ENCODE measurements around the gene GPR161. TPM values are rescaled to one million over a fixed set of nuclear protein-coding genes. Genes with fewer than 3 reads are reported as not detected.

Gene GPR161
- total and polyA plus RNA-seq, 9 of the 15 experiments (the other 6 are each of a cell fraction or from before 2014, with no cell fraction given) = 0.15 to 2.4 (median 0.76) TPM

DNA sequence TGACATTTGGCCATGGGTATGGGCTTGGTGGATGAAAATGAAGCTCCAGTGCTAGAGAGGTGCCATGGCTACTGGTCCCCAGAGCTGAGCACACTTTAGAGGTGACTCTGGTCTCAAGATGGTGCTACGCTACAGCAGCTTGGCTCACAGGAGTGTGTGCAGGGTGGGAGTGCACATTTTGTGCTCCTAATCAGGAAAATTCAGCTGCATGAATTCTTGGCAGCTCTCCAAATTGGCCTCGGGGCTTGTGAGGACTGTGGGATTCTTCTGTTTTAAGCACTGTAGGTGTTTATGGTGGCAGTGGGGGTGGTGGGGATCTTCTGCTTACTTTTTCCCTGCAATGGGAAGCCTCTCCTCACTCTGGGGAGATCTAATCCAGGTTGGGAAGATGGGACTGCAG, 24.7 kb upstream of the GPR161 start (continued):
- TF ChIP-seq EWSR1 (IDR thresholded peaks at IDR 0.05; ENCODE audit: borderline replicate concordance, low read depth, partially characterized antibody) (no peak), ATF7 (IDR thresholded peaks at IDR 0.05) (no peak), ZFP30 (CRISPR knock-in tag; IDR thresholded peaks at IDR 0.05; ENCODE audit: borderline replicate concordance) (no peak), SMC3 (conservative IDR thresholded peaks at IDR 0.05; ENCODE audit: insufficient read depth, low read depth, low read length) (0 out of 2 replicates have a peak, but pooled peaks have one; percentile 27), NFE2 (IDR thresholded peaks at IDR 0.05; ENCODE audit: low read depth) (no peak), GATAD2B (IDR thresholded peaks at IDR 0.05; ENCODE audit: borderline replicate concordance) (0 out of 2 replicates have a peak, but pooled peaks have one; percentile 26), ZBED1 (IDR thresholded peaks at IDR 0.05) (no peak), XRCC4 (IDR thresholded peaks at IDR 0.05; ENCODE audit: extremely low read depth, insufficient read depth, insufficient read length) (no peak), MCM2 (IDR thresholded peaks at IDR 0.05; ENCODE audit: low read depth) (no peak), HEY1 (CRISPR knock-in tag; IDR thresholded peaks at IDR 0.05; ENCODE audit: borderline replicate concordance) (no peak), HLTF (IDR thresholded peaks at IDR 0.05) (no peak), PHF20 (IDR thresholded peaks at IDR 0.05; ENCODE audit: partially characterized antibody) (no peak), NCOR1 (IDR thresholded peaks at IDR 0.05) (peak; percentile 79), POLR3G (IDR thresholded peaks at IDR 0.05; ENCODE audit: extremely low read depth, insufficient read length, insufficient replicate concordance) (no peak)
- TF ChIP-seq, protein P1, sequence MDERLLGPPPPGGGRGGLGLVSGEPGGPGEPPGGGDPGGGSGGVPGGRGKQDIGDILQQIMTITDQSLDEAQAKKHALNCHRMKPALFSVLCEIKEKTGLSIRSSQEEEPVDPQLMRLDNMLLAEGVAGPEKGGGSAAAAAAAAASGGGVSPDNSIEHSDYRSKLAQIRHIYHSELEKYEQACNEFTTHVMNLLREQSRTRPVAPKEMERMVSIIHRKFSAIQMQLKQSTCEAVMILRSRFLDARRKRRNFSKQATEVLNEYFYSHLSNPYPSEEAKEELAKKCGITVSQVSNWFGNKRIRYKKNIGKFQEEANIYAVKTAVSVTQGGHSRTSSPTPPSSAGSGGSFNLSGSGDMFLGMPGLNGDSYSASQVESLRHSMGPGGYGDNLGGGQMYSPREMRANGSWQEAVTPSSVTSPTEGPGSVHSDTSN (CRISPR knock-in tag; IDR thresholded peaks at IDR 0.05; ENCODE audit: low read depth) = no peak
- TF ChIP-seq, protein P1 (tag; conservative IDR thresholded peaks at IDR 0.05; ENCODE audit: low read depth) = no peak
- TF ChIP-seq, protein P2, sequence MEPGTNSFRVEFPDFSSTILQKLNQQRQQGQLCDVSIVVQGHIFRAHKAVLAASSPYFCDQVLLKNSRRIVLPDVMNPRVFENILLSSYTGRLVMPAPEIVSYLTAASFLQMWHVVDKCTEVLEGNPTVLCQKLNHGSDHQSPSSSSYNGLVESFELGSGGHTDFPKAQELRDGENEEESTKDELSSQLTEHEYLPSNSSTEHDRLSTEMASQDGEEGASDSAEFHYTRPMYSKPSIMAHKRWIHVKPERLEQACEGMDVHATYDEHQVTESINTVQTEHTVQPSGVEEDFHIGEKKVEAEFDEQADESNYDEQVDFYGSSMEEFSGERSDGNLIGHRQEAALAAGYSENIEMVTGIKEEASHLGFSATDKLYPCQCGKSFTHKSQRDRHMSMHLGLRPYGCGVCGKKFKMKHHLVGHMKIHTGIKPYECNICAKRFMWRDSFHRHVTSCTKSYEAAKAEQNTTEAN (CRISPR knock-in tag; IDR thresholded peaks at IDR 0.05) = no peak
- TF ChIP-seq, protein P3, sequence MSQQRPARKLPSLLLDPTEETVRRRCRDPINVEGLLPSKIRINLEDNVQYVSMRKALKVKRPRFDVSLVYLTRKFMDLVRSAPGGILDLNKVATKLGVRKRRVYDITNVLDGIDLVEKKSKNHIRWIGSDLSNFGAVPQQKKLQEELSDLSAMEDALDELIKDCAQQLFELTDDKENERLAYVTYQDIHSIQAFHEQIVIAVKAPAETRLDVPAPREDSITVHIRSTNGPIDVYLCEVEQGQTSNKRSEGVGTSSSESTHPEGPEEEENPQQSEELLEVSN (IDR thresholded peaks at IDR 0.05; ENCODE audit: borderline replicate concordance in 1 of 2, extremely low read depth in 1 of 2, insufficient read depth in 1 of 2, insufficient read length in 1 of 2, low read depth in 1 of 2, low read length in 1 of 2, poor library complexity in 1 of 2, severe bottlenecking in 1 of 2) = no peak
- TF ChIP-seq, protein P4, sequence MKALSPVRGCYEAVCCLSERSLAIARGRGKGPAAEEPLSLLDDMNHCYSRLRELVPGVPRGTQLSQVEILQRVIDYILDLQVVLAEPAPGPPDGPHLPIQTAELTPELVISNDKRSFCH (CRISPR knock-in tag; IDR thresholded peaks at IDR 0.05) = no peak
- TF ChIP-seq, protein P4 (tag; IDR thresholded peaks at IDR 0.05) = no peak
- TF ChIP-seq, protein P5, sequence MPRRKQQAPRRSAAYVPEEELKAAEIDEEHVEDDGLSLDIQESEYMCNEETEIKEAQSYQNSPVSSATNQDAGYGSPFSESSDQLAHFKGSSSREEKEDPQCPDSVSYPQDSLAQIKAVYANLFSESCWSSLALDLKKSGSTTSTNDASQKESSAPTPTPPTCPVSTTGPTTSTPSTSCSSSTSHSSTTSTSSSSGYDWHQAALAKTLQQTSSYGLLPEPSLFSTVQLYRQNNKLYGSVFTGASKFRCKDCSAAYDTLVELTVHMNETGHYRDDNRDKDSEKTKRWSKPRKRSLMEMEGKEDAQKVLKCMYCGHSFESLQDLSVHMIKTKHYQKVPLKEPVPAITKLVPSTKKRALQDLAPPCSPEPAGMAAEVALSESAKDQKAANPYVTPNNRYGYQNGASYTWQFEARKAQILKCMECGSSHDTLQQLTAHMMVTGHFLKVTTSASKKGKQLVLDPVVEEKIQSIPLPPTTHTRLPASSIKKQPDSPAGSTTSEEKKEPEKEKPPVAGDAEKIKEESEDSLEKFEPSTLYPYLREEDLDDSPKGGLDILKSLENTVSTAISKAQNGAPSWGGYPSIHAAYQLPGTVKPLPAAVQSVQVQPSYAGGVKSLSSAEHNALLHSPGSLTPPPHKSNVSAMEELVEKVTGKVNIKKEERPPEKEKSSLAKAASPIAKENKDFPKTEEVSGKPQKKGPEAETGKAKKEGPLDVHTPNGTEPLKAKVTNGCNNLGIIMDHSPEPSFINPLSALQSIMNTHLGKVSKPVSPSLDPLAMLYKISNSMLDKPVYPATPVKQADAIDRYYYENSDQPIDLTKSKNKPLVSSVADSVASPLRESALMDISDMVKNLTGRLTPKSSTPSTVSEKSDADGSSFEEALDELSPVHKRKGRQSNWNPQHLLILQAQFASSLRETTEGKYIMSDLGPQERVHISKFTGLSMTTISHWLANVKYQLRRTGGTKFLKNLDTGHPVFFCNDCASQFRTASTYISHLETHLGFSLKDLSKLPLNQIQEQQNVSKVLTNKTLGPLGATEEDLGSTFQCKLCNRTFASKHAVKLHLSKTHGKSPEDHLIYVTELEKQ (CRISPR knock-in tag; IDR thresholded peaks at IDR 0.05) = no peak

Data from K562 (cell line).